NCI-H748 (cell line): Measurements from ENCODE around the gene GNS.
"Not testable (repeated sequence)": the region's sequence is repeated elsewhere in the genome, so short reads cannot be mapped to it uniquely, and the experiment has no call there.

Source experiments
- DNase-seq: peaks from one replicate; lab custom pipeline; 2025; ENCODE audit not compliant: unreplicated experiment; lab: John Stamatoyannopoulos, UW

GNS gene

DNA sequence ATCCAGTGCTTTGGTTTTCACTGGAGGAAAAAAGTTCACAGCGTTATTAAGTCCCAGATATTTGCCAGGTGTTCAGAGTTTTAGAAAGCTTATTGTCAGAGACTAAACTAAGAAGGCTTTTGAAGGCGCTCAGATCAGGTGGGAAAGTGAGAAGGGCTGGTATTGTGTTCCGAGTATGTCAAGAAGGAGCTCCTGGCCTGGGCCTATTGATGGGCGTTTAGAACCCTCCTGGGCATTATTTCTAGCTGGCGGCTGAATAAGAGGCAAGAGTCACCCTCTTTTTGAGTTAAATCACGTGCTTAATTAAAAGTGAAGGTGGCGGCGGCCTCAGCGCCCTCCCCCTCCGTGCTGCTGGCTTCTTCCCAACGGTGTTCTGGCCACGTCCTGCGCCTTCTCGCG lies 20.9 kb upstream of the GNS start:
- DNase-seq = no peak

DNA sequence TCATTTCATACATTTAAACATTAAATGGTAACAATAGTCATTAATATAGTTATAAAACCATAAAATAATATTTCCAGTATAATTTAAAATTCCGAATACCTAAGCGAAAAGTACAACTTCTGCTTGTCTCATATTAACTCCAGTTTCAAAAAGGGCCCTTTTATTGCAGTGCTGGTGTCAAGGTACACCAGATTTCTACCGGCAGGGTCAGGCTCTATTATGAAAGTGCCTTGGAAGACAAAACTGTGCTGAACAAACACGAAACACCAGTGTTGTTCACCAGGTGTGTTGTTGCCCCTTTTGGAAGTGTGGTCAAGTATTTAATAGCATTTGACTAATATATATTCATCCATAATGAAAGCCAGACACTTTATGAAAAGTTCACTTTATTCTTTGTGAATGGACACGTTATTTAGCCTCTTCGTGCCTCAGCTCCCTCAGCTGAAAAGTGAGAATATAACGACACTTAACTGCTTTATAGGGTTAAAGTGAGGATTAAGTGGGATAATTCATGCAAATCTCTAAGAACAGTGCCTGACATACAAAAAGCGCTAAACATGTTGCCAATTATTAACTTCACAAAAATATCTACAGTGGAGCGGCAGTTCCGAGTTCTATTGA lies 20.3 kb upstream of the GNS start:
- DNase-seq = no peak

DNA sequence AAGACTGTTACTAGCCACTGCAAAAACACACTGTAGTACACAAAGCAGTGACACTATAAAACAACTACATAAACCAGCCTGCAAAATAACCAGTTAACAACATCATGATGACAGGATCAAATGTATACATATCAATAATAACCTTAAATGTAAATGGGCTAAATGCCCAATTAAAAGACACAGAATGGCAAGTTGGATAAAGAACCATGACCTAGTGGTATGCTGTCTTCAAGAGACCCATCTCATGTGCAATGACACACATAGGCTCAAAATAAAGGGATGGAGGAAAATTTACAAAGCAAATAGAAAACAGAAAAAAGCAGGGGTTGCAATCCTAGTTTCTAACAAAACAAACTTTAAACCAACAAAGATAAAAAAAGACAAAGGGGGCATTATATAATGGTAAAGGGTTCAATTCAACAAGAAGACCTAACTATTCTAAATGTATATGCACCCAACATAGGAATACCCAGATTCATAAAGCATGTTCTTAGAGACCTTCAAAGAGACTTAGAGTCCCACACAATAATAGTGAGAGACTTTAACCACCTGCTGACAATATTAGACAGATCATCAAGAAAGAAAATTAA lies 16.0 kb upstream of the GNS start:
- DNase-seq = not testable (repeated sequence)

DNA sequence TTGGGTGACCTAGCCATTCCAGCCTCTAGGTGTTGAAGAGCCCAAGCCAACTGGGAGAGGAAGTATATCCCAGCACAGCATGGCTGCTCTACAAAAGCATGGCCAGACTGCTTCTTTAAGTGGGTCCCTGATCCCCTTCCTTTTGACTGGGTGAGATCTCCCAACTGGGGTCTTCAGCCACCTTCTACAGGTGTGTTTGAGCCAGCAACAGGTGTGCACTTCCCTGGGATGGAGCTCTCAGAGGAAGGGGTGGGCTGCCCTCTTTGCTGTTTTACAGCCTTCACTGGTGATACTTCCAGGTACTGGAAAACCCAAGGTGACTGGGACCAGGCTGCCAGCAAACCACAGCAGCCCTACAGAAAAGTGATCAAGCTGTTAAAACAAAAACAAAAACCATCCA lies 14.2 kb upstream of the GNS start:
- DNase-seq = no peak

DNA sequence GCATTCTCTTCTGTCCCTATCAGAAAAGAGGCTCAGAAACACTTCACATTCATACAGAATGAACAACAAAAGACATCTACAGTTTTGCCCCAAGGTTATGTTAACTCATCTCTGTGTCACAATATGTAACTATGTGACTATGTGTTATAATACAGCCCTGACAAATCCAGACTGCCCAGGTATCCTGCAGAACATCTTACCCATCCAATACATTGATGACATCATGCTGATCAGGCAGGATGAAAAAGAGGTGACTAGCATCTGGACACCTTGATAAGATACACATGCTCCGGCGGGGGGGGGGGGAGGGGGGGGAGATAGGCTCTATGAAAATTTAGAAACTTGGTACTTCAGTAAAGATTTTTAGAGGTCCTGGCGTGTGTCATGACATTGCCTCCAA lies 8.3 kb upstream of the GNS start:
- DNase-seq = no peak

DNA sequence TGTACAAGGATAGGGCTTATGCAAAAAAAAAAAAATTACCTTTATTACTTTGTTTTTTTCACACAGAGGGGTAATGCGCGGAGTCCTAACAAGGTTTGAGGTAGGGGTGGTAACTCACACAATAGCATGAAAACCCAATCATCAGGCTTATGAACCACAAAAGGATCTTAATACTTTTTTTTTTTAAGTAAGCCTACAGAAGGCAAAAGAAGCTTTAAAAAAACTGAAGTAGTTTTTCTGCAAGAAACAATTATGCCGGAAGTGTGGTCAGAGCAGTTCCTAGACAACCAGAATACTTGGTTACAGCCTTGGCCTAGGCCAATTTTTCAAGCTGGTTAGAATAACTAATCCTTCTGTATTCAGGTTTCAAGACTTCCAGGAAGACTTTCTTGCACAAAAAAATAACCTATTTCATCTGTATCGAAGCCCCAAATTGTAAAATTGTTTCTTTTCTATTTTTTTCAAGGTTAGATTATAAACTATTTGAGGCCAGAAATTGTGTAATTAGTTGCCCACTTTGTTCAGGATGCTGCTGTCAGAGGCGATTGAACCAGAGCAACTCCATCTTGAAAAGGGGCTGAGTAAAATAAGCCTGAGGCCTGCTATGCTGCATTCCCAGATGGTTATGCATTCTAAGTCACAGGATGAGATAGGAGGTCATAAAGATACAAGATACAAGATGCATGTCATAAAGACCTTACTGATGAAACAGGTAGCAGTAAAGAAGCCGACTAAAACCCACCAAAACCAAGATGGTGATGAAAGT lies 1.8 kb upstream of the GNS start:
- DNase-seq = no peak

DNA sequence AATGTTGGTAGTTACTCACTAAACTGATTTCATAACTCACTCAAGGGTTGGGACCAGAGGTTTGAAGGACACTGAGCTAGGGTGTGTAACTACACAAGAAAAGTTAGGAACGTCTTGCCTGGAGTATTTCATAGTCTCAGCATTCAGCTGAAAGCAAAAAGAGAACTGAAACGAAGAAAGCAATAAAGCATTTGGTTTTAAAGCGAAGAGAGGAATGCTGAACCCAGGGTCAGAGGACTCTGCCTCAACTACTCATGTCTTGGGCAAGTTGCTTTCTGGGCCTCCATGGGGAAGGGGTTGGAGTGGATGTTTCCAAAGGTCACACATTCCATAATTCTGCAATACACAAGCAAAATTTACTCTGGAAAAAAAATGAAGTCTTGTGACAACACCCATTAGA lies 1.4 kb downstream of the GNS start:
- DNase-seq = no peak

DNA sequence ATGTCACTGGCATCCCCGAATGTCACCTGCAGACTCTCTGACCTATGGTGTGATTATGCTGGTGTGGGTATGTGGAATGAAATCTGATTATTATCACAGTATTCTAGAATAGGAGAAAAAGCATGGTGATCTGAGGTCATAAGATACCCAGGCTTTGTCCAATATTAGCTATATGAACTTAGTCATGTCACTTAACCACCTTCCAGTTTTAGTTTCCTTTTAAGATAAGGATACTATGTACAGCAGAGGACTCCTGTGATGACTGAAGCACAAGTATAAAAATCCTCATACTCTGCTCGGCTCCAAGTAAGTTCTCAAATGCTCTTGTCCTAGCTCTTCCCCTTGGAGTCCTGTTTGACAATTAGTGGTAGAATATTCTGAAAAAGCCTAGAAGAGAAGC lies 2.8 kb downstream of the GNS start:
- no peak for DNase-seq

DNA sequence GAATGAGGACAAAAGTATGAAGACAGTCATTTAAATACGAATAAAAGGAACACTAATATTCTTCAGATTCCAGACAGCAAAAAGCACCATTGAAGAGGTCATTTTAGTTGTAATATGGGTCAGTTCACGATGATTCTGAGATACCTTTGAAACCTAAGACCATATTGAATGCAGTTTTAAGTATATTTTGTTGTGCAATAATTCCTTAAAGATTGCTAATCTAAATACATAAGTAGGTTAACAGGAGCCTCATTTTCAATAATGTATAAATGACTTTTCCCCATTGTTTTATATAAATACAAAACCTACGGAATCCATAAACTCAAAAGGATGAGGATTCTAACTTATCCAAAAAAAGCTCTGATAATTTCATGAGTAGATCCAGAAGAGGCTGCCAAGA lies 5.8 kb downstream of the GNS start:
- no peak for DNase-seq

DNA sequence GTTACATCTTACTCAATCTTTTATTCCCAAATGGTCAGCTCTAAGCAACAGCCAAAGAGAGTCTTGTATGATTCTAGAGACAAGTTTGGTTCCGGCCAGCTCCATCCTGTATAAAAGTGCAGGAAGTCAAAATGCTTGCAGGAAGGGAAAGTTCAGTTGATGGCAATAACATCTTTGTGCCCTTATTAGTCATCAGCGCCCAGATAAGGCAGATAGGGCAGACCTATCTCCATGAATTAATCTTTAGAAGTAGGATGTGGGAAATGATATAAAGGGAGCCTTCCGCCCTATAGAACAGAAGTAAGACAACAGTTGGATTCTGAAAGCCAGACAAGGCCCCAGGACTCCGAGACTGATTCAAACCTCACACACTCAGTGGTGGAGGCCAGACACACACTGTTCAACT lies 6.4 kb downstream of the GNS start:
- DNase-seq = no peak

DNA sequence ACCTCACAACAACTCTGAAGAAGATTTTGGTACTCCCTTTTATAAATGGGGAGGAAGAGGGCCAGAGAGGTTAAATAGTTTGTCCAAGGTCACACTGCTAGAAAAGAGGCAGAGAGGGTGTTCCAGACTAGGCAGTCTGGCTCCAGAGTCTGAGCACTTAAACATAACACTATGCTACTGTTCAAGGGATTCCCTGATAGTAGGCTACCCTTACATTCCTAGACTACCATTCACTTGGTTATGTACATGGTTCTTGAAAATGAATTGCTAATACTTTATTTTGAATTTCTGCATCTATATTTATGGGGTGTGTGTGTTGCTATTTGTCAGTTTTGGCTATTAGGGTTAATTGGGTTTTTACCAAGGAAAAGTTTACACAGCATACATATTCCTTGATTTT lies 7.2 kb downstream of the GNS start:
- DNase-seq = no peak

DNA sequence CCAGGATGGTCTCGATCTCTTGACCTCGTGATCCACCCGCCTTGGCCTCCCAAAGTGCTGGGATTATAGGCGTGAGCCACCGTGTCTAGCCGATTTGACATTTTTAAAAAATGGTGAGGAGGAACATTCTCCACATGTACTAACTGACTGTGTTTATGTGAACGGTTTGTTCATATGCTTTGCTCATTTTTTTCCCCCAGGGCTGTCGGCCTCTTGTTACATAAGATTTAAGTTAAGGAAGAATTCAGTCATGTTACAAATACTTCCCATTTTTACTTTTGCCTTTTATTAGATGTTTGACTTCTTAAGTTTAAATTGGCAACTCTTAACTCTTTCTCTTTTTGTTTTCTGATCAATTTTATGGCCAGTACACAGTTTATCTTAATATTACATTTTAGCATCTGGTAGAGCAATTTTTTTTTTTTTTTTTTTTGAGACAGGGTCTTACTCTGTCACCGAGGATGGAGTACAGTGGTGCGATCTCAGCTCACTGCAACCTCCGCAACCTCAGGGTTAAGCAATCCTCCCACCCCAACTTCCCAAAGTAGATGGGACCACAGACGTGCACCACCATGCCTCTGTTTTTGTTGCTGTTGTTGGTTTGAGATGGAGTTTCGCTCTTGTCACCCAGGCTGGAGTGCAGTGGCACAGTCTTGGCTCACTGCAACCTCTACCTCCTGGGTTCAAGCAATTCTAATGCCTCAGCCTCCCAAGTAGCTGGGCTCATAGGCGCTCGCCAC lies 9.6 kb downstream of the GNS start:
- no peak for DNase-seq

DNA sequence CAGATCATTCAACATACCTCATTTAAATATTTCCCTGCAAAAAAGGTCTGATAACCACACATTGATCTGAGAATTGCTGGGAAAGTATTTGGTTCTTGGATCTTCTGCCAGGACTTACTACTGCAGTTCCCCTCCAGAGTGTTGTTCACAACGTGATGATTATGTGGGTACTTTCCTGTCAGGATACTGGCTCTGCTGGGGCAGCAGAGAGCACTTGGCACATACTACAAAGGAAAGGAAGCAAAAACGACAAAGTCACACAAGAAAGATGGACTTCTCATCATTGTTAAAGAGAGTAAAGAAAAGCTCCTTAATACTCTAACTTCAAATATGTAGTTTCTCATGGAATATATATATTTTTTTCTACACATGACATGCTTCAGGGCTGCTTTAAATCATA lies 11.5 kb downstream of the GNS start:
- DNase-seq = no peak

DNA sequence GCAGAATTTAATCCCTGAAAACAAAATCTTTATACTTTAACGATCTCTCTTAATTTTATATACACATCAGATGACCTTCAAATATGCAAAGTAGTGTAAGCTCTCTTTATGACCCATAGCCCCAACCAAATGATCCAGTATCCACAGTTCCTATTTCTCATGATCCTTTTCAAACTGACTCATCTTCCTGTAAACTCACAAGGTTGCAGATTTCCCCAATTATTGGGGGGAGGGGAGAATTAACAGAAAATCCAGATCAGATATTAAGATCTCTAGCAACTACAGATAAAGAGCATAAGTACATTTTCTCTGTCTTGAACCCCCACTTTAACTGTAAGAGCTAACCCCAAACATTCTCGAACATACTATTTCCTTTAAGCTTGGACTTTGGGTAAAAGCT lies 12.5 kb downstream of the GNS start:
- no peak for DNase-seq

DNA sequence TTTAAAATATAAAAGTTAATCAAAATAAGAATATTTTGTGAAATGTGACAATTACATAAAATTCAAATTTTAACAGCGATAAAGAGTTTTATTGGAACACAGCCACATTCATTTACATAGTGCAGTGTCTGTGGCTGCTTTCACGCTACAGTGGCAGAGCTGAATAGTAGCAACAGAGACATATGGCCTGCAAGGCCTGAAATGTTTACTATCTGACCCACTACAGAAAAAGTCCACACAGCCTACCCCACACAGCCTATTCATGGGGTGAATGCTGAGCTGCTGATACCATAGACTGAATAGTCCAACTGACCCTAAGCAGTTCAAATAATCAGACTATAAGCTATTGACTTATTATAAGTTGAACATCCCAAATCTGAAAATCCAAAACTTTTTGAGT lies 13.2 kb downstream of the GNS start:
- no peak for DNase-seq

DNA sequence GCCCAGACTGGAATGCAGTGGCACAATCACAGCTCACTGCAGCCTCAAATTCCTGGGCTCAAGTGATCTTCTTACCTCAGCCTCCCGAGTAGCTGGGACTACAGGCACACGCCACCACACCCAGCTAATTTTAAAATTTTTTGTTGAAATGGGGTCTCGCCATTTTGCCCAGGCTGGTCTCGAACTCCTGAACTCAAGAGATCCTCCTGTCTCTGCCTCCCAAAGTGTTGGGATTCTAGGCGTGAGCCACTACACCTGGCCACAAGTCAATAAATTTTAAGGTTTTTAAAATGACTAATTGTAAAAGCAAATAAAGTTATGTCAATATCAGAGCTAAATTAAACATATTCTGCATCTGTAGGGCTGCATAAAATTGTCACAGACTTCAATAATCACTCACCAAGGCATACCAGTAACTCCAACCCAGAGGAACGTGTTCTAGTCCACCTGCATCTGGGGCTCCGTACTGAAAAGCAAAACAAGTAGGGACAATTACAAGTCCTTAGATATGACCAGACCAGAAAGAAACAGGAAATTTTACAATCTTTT lies 13.9 kb downstream of the GNS start:
- DNase-seq = no peak

DNA sequence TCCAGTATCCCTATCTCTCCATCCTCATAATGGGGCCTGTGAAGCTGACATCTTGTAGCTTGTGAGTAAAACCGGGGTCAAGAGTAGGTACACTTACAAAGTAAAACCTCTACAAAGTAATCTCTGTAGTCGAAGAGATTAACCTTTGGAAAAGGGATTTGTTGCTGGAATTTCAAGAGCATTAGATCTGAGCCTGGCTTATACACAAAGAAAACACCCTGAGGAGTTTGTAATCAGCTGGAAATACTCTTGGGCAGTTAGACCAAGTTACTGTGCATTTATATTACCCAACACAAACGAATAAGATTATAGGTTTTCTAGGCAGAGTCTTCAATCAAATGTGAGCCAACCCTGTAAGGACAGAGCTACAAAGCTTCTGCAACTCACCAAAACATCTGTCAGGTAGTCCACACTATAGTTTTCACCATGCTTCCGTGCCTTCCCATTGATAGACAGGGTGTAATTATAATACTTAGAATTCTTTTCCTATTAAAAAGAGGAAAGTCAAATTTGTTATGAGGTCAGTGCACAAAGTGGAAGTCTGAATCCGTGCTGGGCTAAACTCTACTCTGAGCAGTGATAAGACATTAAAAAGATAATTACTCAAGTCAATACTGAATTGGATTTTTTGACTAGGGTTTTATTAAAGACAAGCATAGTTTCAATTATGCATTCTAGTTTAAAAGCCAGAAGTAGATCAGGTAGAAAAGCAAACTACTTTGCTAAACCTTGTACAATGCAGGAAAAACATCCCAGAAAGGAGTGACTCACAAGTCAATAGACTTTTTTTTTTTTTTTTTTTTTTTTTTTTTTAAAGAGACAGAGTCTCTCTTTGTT lies 14.6 kb downstream of the GNS start:
- DNase-seq = no peak

DNA sequence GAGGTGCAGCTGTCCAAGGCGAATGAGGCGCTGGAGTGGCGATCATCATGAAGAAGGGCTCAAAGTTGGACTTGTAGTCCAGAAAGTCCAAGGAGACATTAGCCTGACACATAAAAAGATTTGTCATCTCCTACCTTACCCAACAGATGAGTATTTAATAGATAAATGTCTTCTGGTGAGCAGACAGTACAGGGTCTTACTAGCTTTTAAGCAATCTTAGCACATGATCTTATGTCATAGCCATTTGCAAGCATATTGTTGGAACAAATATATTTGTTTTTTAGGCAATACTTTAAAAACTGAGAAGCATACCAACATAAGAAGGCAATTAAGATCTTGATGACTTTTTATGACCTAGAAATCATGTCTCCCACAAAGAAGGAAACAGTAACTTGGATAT lies 16.0 kb downstream of the GNS start:
- DNase-seq = no peak

DNA sequence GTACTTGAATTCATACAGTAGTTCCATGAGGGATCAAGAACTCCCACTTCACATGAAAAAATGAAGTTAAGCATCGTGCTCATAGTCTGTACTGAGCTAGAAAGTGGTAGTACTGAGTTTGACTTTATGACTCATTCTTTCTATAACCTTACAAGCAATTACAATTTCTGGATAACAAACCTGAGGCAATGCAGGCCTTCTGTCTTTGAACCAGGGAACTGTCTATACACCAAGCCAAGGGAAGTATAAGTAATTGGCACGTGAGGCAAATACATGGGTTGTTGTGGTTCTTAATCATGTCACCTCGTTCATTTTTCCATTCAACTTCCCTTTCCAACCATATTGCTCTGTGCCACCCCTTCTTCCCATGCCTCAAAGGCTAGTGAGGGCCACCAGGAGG lies 16.8 kb downstream of the GNS start:
- no peak for DNase-seq

DNA sequence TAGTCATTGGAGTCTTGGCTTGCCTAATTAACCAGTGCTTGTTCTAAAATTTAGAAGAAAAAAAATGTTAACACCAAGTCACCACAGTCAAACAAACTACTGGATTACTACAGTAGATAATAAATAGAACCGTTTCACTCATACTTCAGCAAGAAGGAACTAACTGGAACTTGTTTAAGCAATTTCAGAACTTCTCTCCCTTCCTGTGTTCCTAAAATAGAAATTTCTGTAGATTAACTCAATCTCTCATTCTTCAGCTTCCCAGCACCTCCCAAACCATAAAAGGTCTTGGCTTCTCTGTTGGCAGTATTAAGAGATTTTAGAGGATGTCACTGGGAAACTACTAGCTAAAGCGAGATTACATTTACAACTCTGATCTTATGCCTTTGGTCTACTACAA lies 18.6 kb downstream of the GNS start:
- no peak for DNase-seq

DNA sequence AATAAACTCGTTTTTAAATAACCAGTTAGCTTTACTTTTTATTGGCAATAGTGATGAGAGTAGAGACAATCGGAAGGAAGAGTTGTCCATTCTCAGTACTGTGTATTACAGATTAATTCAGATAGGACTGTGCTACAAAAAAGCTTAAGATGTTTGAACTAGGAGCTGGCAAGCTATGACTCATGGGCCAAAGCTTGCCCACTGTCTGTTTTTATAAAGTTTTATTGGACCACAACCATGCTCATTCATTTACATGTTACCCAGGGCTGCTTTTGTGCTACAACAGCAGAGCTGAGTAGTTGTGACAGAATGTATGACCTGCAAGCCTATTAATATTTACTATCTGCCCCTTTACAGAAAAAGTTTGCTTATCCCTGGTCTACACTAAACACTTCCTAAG lies 19.4 kb downstream of the GNS start:
- no peak for DNase-seq
